GM12878 (cell line): ENCODE measurements around the gene MSH2. TPM values are rescaled to one million over a fixed set of nuclear protein-coding genes. Genes with fewer than 3 reads are reported as not detected.

Experiments
- ATF7 ChIP-seq: fragments of 450-650 bp; IDR thresholded peaks from 2 replicates; pipeline ENCODE4 v1.6.1; 2016; ENCODE audit warnings: low read depth, mild to moderate bottlenecking
- CREM ChIP-seq: IDR thresholded peaks from 2 replicates; pipeline ENCODE4 v1.6.1; 2014; ENCODE audit warnings: antibody characterized with exemption, low read depth
- EP300 ChIP-seq, 2 experiments: fragments of 150-350 bp in 1 of 2; IDR thresholded peaks; 2 replicates each; pipeline ENCODE4 v1.6.1; 2011 to 2012; ENCODE audit warnings: low read depth in 2 of 2, low read length in 2 of 2, borderline replicate concordance in 1 of 2, improper control_type of control experiment in 1 of 2, inconsistent platforms in 1 of 2; ENCODE audit not compliant: control insufficient read depth in 1 of 2
- HDAC6 ChIP-seq: fragments of 200-600 bp; sonication (generic); IDR thresholded peaks from one replicate; pipeline ENCODE4 v1.8.0; 2017; ENCODE audit warnings: antibody characterized with exemption; ENCODE audit not compliant: unreplicated experiment
- IKZF1 ChIP-seq: fragments of 450-650 bp; conservative IDR thresholded peaks from 2 replicates; pipeline ENCODE4 v1.6.1; 2017; ENCODE audit warnings: antibody characterized with exemption, mild to moderate bottlenecking
- IRF4 ChIP-seq: IDR thresholded peaks from 2 replicates; pipeline ENCODE4 v1.6.1; 2011; ENCODE audit warnings: low read depth, low read length
- MYC ChIP-seq: IDR thresholded peaks from 2 replicates; pipeline ENCODE4 v1.6.1; 2011; ENCODE audit warnings: mild to moderate bottlenecking, low read length, moderate library complexity, inconsistent platforms; ENCODE audit not compliant: insufficient read depth, insufficient replicate concordance, insufficient read length, severe bottlenecking
- NFXL1 ChIP-seq: fragments of 450-650 bp; IDR thresholded peaks from 2 replicates; pipeline ENCODE4 v1.6.1; 2017; ENCODE audit warnings: antibody characterized with exemption, mild to moderate bottlenecking, borderline replicate concordance
- NR2C2 ChIP-seq: IDR thresholded peaks from 2 replicates; pipeline ENCODE4 v1.6.1; 2011; ENCODE audit warnings: borderline replicate concordance, low read depth; ENCODE audit not compliant: control insufficient read depth, insufficient read length
- PBX3 ChIP-seq: IDR thresholded peaks from 2 replicates; pipeline ENCODE4 v1.6.1; 2011; ENCODE audit warnings: mild to moderate bottlenecking, low read depth, low read length, moderate library complexity; ENCODE audit not compliant: insufficient replicate concordance
- POLR2AphosphoS2 ChIP-seq: IDR thresholded peaks from 2 replicates; pipeline ENCODE4 v1.6.1; 2011; ENCODE audit warnings: low read depth, mild to moderate bottlenecking, low read length, improper control_type of control experiment, moderate library complexity
- POU2F2 ChIP-seq: IDR thresholded peaks from 3 replicates; pipeline ENCODE4 v1.6.1; 2011; ENCODE audit warnings: low read depth, mild to moderate bottlenecking, low read length, borderline replicate concordance
- PRDM15 ChIP-seq: fragments of 450-650 bp; formaldehyde crosslinking; IDR thresholded peaks from 2 replicates; pipeline ENCODE4 v1.4.0; 2020; ENCODE audit warnings: mild to moderate bottlenecking, moderate library complexity
- RAD51 ChIP-seq: fragments of 450-650 bp; IDR thresholded peaks from 2 replicates; pipeline ENCODE4 v1.6.1; 2016; ENCODE audit warnings: moderate library complexity, mild to moderate bottlenecking, inconsistent platforms
- RUNX3 ChIP-seq: IDR thresholded peaks from 2 replicates; pipeline ENCODE4 v1.6.1; 2012; ENCODE audit warnings: low read length, inconsistent platforms
- SPI1 ChIP-seq: IDR thresholded peaks from 2 replicates; pipeline ENCODE4 v1.6.1; 2011; ENCODE audit warnings: low read depth, mild to moderate bottlenecking, low read length, moderate library complexity, borderline replicate concordance; ENCODE audit not compliant: insufficient read depth
- SUPT20H ChIP-seq: IDR thresholded peaks from 2 replicates; pipeline ENCODE4 v1.6.1; 2011; ENCODE audit warnings: low read depth, mild to moderate bottlenecking, low read length, moderate library complexity, borderline replicate concordance; ENCODE audit not compliant: control insufficient read depth
- TAF1 ChIP-seq: IDR thresholded peaks from 2 replicates; pipeline ENCODE4 v1.6.1; 2011; ENCODE audit warnings: mild to moderate bottlenecking, low read depth, low read length, borderline replicate concordance
- TARDBP ChIP-seq: IDR thresholded peaks from 2 replicates; pipeline ENCODE4 v1.6.1; 2016; ENCODE audit warnings: borderline replicate concordance
- YY1 ChIP-seq: IDR thresholded peaks from 2 replicates; pipeline ENCODE4 v1.6.1; 2011; ENCODE audit warnings: low read depth, mild to moderate bottlenecking, low read length
- polyA plus RNA-seq, 11 experiments: library from polyadenylated mRNA; depleted of rRNA in 4 of 11; unstranded in 6 of 11; stranded (reverse) in 5 of 11; fragments of >200 nt; fragmentation: Nextera tagmentation in 4 of 11; fragmentation: Illumina TruSeq in 1 of 11; extraction: Ambion mirVana in 4 of 11; extraction: Trizol in 1 of 11; gene quantifications; 1 replicate in 1 of 11; 2 replicates in 10 of 11; pipeline versions ENCODE4 v1.2.1 to v1.2.3, GENCODE V29; 2011 to 2016; ENCODE audit warnings: inconsistent platforms in 2 of 11, missing spikeins in 2 of 11, low read depth in 1 of 11
- total RNA-seq, 4 experiments: library from RNA; depleted of rRNA in 3 of 4; stranded (reverse); fragments of >200 nt in 3 of 4; fragmentation: Illumina TruSeq in 1 of 4; extraction: Trizol in 1 of 4; gene quantifications; 2 replicates each; pipeline versions ENCODE4 v1.2.1 to v1.2.3, GENCODE V29; 2013 to 2021
- TF ChIP-seq, protein P1 (sequence below): IDR thresholded peaks from 2 replicates; pipeline ENCODE4 v1.6.1; 2012; ENCODE audit warnings: low read depth, low read length, improper control_type of control experiment

Gene MSH2
- total and polyA plus RNA-seq, 10 of the 15 experiments (the other 5 are each of a cell fraction or from before 2014, with no cell fraction given): 24.3 to 94.4 (median 55.5) TPM

DNA sequence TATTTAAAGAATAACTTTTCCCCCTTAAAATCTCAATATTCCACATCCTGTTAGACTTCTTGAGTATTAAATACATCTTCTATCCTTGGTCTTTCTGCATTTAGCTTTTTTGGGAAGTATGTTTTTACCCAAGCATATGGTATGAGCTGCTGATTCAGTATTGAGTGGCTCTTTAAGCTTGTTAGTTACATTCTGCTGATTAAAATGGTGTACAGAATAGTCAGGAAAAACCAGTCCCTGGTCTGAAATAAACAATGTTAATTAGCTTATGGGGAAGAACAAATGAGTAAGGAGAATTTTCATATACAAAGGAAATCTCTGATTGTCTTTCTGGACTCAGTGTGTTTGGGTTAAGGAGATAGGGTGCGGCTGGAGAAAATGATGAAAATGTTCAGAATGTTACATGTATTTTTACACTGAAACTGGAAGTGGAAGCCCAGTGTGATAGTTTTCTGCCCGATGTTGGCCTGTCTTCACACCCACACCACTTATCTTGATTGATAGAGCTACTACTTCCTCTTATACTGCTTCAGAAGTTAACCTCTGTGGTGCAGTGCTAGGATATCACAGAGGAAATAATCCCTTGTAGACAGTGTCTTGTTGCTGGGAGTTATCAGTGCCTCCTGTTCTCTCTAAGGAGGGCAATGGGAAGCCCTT, 84.0 kb downstream of the MSH2 start (continued):
- TF ChIP-seq RAD51: no peak
- TF ChIP-seq PRDM15 (CRISPR knock-in tag): no peak
- TF ChIP-seq TARDBP: no peak
- no peak for TF ChIP-seq YY1
- peak; percentile 55 for TF ChIP-seq ATF7
- TF ChIP-seq POU2F2: 0 out of 3 replicates have a peak, but pooled peaks have one; percentile 29
- no peak for TF ChIP-seq MYC
- TF ChIP-seq SPI1: peak; percentile 73
- TF ChIP-seq EP300 (IDR thresholded peaks at IDR 0.05; ENCODE audit: borderline replicate concordance in 1 of 2, control insufficient read depth in 1 of 2, low read depth in 2 of 2, low read length in 2 of 2): 0 out of 4 replicates have a peak, but pooled peaks of 1 of the 2 experiments have one; percentile 33
- no peak for TF ChIP-seq IRF4
- no peak for TF ChIP-seq CREM
- TF ChIP-seq NFXL1: no peak
- peak; percentile 85 for TF ChIP-seq RUNX3
- TF ChIP-seq NR2C2: no peak
- peak; percentile 84 for TF ChIP-seq IKZF1
- TF ChIP-seq, protein P1, sequence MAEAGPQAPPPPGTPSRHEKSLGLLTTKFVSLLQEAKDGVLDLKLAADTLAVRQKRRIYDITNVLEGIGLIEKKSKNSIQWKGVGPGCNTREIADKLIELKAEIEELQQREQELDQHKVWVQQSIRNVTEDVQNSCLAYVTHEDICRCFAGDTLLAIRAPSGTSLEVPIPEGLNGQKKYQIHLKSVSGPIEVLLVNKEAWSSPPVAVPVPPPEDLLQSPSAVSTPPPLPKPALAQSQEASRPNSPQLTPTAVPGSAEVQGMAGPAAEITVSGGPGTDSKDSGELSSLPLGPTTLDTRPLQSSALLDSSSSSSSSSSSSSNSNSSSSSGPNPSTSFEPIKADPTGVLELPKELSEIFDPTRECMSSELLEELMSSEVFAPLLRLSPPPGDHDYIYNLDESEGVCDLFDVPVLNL: no peak
- no peak for TF ChIP-seq HDAC6
- TF ChIP-seq TAF1: no peak
- TF ChIP-seq SUPT20H: no peak
- TF ChIP-seq POLR2AphosphoS2: no peak
- peak; percentile 77 for TF ChIP-seq PBX3
